Endothelial cell of umbilical vein (primary cell): ENCODE results near the gene FBXO40. TPM values are rescaled to one million over a fixed set of nuclear protein-coding genes. Genes with fewer than 3 reads are reported as not detected.

Experiments used
- BruUV-seq: library from RNA; stranded (reverse); fragments of 400-500 nt; replicated peaks from 2 replicates; lab custom pipeline; 2021; lab: Mats Ljungman, UMichigan
- CTCF ChIA-PET: fragments of 300-600, 350-600 bp; sonication (Branson Sonifier 250); formaldehyde crosslinking; loops from one replicate; lab custom pipeline; 2021; ENCODE audit warnings: antibody characterized with exemption, inconsistent platforms; lab: Charles Lee
- POLR2A ChIA-PET: fragments of 300-600, 350-600 bp; sonication (Branson Sonifier 250); formaldehyde crosslinking; loops from one replicate; lab custom pipeline; 2021; ENCODE audit warnings: antibody characterized with exemption, inconsistent platforms; lab: Charles Lee
- DNase-seq: peaks from one replicate; pipeline ENCODE4 v3.0.0-alpha.2; 2011; ENCODE audit warnings: low read depth, low spot score
- FAIRE-seq: peaks from 2 replicates; lab custom pipeline; 2011; peaks lifted over from hg19 to GRCh38; lab: Jason Lieb, UNC
- H2AFZ ChIP-seq: 2 replicates; pipeline ENCODE4 v1.6.0; 2012; ENCODE audit warnings: low read depth, low read length, control low read depth, inconsistent platforms
- H3K27ac ChIP-seq: 2 replicates; pipeline ENCODE4 v1.5.1; 2011; ENCODE audit warnings: low read depth, mild to moderate bottlenecking, control low read depth, low read length, moderate library complexity; ENCODE audit not compliant: insufficient read depth
- H3K27me3 ChIP-seq, 2 experiments: 2 replicates each; pipeline versions ENCODE4 v1.6.0 to v1.6.1; 2011; ENCODE audit warnings: low read length in 2 of 2, mixed read lengths in 1 of 2; ENCODE audit not compliant: control insufficient read depth in 2 of 2, insufficient read depth in 2 of 2
- H3K36me3 ChIP-seq, 2 experiments: 2 replicates in 1 of 2; 3 replicates in 1 of 2; pipeline ENCODE4 v1.5.1; 2011; ENCODE audit warnings: low read length in 2 of 2, mild to moderate bottlenecking in 1 of 2, moderate library complexity in 1 of 2; ENCODE audit not compliant: control insufficient read depth in 2 of 2, insufficient read depth in 2 of 2; ENCODE audit errors: extremely low read depth in 1 of 2
- H3K4me1 ChIP-seq: 3 replicates; pipeline ENCODE4 v1.5.1; 2011; ENCODE audit warnings: mild to moderate bottlenecking, low read length; ENCODE audit not compliant: control insufficient read depth, insufficient read depth; ENCODE audit errors: extremely low read depth
- H3K4me2 ChIP-seq: 2 replicates; pipeline ENCODE4 v1.6.1; 2011; ENCODE audit warnings: low read length, control low read depth, mixed read lengths; ENCODE audit not compliant: insufficient read depth
- H3K4me3 ChIP-seq, 3 experiments: fragments of 200-600 bp in 1 of 3; sonication (generic), shearing (Covaris generic) in 1 of 3; replicated peaks in 1 of 3; 2 replicates each; pipeline ENCODE4 v1.5.1; 2011 to 2016; ENCODE audit warnings: control low read depth in 3 of 3, low read length in 3 of 3, mild to moderate bottlenecking in 2 of 3, inconsistent platforms in 1 of 3, low read depth in 1 of 3, moderate library complexity in 1 of 3; ENCODE audit not compliant: insufficient read depth in 1 of 3
- H3K79me2 ChIP-seq: 2 replicates; pipeline ENCODE4 v1.6.0; 2012; ENCODE audit warnings: low read length, inconsistent platforms; ENCODE audit not compliant: control insufficient read depth, insufficient read depth
- H3K9ac ChIP-seq: replicated peaks from 2 replicates; pipeline ENCODE3; 2011; ENCODE audit warnings: low read length, control low read depth; ENCODE audit not compliant: insufficient read depth; ENCODE audit errors: extremely low read depth
- H3K9me1 ChIP-seq: replicated peaks from 3 replicates; pipeline ENCODE4 v1.6.0; 2011; ENCODE audit warnings: mild to moderate bottlenecking, low read length; ENCODE audit not compliant: control insufficient read depth, insufficient read depth; ENCODE audit errors: extremely low read depth
- H3K9me3 ChIP-seq: replicated peaks from 2 replicates; pipeline ENCODE4 v1.5.1; 2012; ENCODE audit warnings: low read length, inconsistent platforms; ENCODE audit not compliant: control insufficient read depth, insufficient read depth
- H4K20me1 ChIP-seq: replicated peaks from 2 replicates; pipeline ENCODE3; 2011; ENCODE audit warnings: mild to moderate bottlenecking, low read length; ENCODE audit not compliant: control insufficient read depth, insufficient read depth; ENCODE audit errors: extremely low read depth
- GATA2 ChIP-seq: IDR thresholded peaks from 2 replicates; pipeline ENCODE4 v1.7.0; 2011; ENCODE audit warnings: low read depth, mild to moderate bottlenecking, moderate library complexity, mixed read lengths, low read length; ENCODE audit not compliant: insufficient read length, insufficient read depth
- POLR2AphosphoS5 ChIP-seq: IDR thresholded peaks from 2 replicates; pipeline ENCODE4 v1.6.1; 2012; ENCODE audit warnings: low read depth, mild to moderate bottlenecking, control low read depth, low read length, moderate library complexity; ENCODE audit not compliant: insufficient read depth
- dilution Hi-C: fragments of 300-500 bp; cut with MboI; formaldehyde crosslinking; loops from one replicate; pipeline ENCODE4 v1.15.0; 2019; ENCODE audit warnings: low sequenced_read_pairs; ENCODE audit not compliant: extremely low pct_ligation_motif_present
- intact Hi-C: fragments of 100-400 bp; cut with micrococcal nuclease; formaldehyde crosslinking; loops from one replicate; pipeline ENCODE4 v1.10.0; 2022
- polyA plus RNA-seq, 4 experiments: library from polyadenylated mRNA; depleted of rRNA in 3 of 4; stranded (reverse) in 3 of 4; unstranded in 1 of 4; fragments of >200 nt; gene quantifications; 2 replicates each; pipeline versions ENCODE4 v1.2.1 to v1.2.3, GENCODE V29; 2011 to 2012; ENCODE audit warnings: missing spikeins in 1 of 4
- small RNA-seq: library from RNA; depleted of rRNA; stranded (forward); fragments of <200 nt; gene quantifications from one replicate; pipeline ENCODE3, GENCODE V24; 2012; ENCODE audit warnings: low replicate concordance, low read depth; ENCODE audit not compliant: insufficient read depth, insufficient read length
- total RNA-seq: library from RNA; stranded (reverse); gene quantifications from 2 replicates; pipeline ENCODE4 v1.2.3, GENCODE V29; 2021
- TF ChIP-seq, protein P1 (sequence below): IDR thresholded peaks from 2 replicates; pipeline ENCODE4 v1.6.1; 2011; ENCODE audit not compliant: insufficient read depth, insufficient read length

FBXO40 gene
- total and polyA plus RNA-seq, 2 donors (not counting 3 experiments of a cell fraction or from before 2014, with no cell fraction given): not detected

GRCh38 chr3:121677141-121677540, 84.0 kb downstream of the FBXO40 start:
- Histone ChIP-seq H3K9me3 (no peaks in the 10 kb centered on the region), H3K9me1 (no peaks in the 10 kb centered on the region), H4K20me1 (no peaks in the 10 kb centered on the region), H3K4me1 (no peaks in the 10 kb centered on the region), H3K4me3 (no peak overlapping the region), H3K27ac (no peak overlapping the region), H2AFZ (no peak overlapping the region), H3K36me3 (peaks cover 7 to 20% of the 10 kb centered on the region in 2 experiments), H3K79me2 (no peaks in the 10 kb centered on the region), H3K27me3 (no peaks in the 10 kb centered on the region), H3K4me2 (no peak overlapping the region), H3K9ac (no peak overlapping the region)
- BruUV-seq: no TSS peak
- no peak for DNase-seq
- no peak for TF ChIP-seq POLR2AphosphoS5
- TF ChIP-seq GATA2: peak; percentile 10
- TF ChIP-seq, protein P1, sequence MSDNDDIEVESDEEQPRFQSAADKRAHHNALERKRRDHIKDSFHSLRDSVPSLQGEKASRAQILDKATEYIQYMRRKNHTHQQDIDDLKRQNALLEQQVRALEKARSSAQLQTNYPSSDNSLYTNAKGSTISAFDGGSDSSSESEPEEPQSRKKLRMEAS: no peak
- intact Hi-C loops (no loop called here), dilution Hi-C loops (no loop called here)
- no peak for FAIRE-seq
- CTCF ChIA-PET: interaction anchor here (1.6 to 2.2 kb wide), 2 partner anchors 14 to 19 kb away, joined by 4 read pairs; no protein-coding TSS in a partner anchor
- POLR2A ChIA-PET: no interaction called here

Small RNAs within 50 kb of the gene (small RNA-seq; reads per million reads assigned to genes)
- gene RNU4-62P: not detected

Other genes with a start within 250 kb of the FBXO40 start
- gene POLQ, start 47.4 kb upstream of the FBXO40 start, total RNA-seq: 9.5 and 10.8 TPM in 2 replicates
- 1.1 and 1.8 TPM in 2 replicates for gene POLQ, start 47.4 kb upstream of the FBXO40 start, polyA plus RNA-seq
- gene ARGFX, start 25.4 kb upstream of the FBXO40 start, total RNA-seq: not detected in 2 replicates
- gene ARGFX, start 25.4 kb upstream of the FBXO40 start, polyA plus RNA-seq: not detected in 2 replicates
- gene HCLS1, start 67.5 kb downstream of the FBXO40 start, total RNA-seq: 63.5 and 68.5 TPM in 2 replicates
- 43.7 and 51.9 TPM in 2 replicates for gene HCLS1, start 67.5 kb downstream of the FBXO40 start, polyA plus RNA-seq
- 32.2 and 42.7 TPM in 2 replicates for gene GOLGB1, start 156.4 kb downstream of the FBXO40 start, total RNA-seq
- 7.4 and 8.0 TPM in 2 replicates for gene GOLGB1, start 156.4 kb downstream of the FBXO40 start, polyA plus RNA-seq
- gene IQCB1, start 241.7 kb downstream of the FBXO40 start, total RNA-seq: 21.6 and 22.0 TPM in 2 replicates
- 9.9 and 10.1 TPM in 2 replicates for gene IQCB1, start 241.7 kb downstream of the FBXO40 start, polyA plus RNA-seq
- gene EAF2, start 241.8 kb downstream of the FBXO40 start, total RNA-seq: 1.5 and 1.6 TPM in 2 replicates
- 0.56 and 0.63 TPM in 2 replicates for gene EAF2, start 241.8 kb downstream of the FBXO40 start, polyA plus RNA-seq